Mucosa of stomach (tissue), 1 donor: ENCODE data around the gene RET.

Source experiments
- H3K27me3 ChIP-seq: one replicate; pipeline ENCODE4 v1.7.0; 2013; ENCODE audit warnings: mild to moderate bottlenecking, low read length; ENCODE audit not compliant: control insufficient read depth, insufficient read depth
- H3K36me3 ChIP-seq: one replicate; pipeline ENCODE4 v1.7.0; 2013; ENCODE audit warnings: low read length; ENCODE audit not compliant: control insufficient read depth, insufficient read depth
- H3K4me1 ChIP-seq: one replicate; pipeline ENCODE4 v1.7.0; 2013; ENCODE audit warnings: mild to moderate bottlenecking, low read length; ENCODE audit not compliant: control insufficient read depth, insufficient read depth
- H3K4me3 ChIP-seq: one replicate; pipeline ENCODE4 v1.7.0; 2013; ENCODE audit warnings: low read length
- H3K9ac ChIP-seq: one replicate; pipeline ENCODE4 v1.7.0; 2013; ENCODE audit warnings: mild to moderate bottlenecking, low read length, moderate library complexity
- H3K9me3 ChIP-seq: one replicate; pipeline ENCODE4 v1.7.0; 2013; ENCODE audit warnings: mild to moderate bottlenecking, low read length, moderate library complexity; ENCODE audit not compliant: control insufficient read depth
- donor health status: Pancreatic carcinoma.

The RET gene

DNA sequence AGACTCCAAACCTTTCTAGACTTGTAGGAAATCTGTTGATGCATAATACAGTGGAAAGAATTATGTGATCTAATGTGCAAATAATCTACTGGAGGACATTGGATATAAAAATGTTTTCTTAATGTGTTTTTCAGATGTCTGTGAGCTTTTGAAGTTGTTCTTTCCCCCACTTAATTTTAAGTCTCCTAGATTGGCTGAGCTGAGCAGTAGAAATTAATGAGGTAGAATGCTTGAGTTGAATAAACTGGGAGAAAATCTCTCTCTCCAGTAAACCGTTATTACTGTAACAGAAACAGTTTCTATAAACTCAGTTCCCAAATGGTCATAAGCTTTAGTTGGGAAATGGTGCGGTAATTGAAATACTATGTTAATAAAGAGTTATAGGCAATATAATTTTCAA, 77.0 kb downstream of the RET start:
- no peak overlapping the region for H3K9ac ChIP-seq
- no peak overlapping the region for H3K4me3 ChIP-seq
- H3K9me3 ChIP-seq = no peaks in the 10 kb centered on the region
- no peaks in the 10 kb centered on the region for H3K36me3 ChIP-seq
- no peaks in the 10 kb centered on the region for H3K27me3 ChIP-seq
- H3K4me1 ChIP-seq = no peaks in the 10 kb centered on the region

DNA sequence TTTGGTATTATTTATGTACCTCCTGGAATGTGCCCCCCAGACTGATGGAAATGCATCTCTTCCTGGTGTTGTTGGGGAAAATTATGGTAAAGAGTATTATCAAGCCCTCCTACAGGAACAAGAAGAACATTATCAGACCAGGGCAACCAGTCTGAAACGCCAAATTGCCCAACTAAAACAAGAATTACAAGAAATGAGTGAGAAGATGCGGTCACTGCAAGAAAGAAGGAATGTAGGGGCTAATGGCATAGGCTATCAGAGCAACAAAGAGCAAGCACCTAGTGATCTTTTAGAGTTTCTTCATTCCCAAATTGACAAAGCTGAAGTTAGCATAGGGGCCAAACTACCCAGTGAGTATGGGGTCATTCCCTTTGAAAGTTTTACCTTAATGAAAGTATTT, 78.4 kb downstream of the RET start:
- Histone ChIP-seq H3K27me3 (no peaks in the 10 kb centered on the region), H3K4me3 (no peak overlapping the region), H3K9me3 (no peaks in the 10 kb centered on the region), H3K36me3 (no peaks in the 10 kb centered on the region), H3K9ac (no peak overlapping the region), H3K4me1 (no peaks in the 10 kb centered on the region)

- Histone ChIP-seq H3K9ac (no peak overlapping the region), H3K36me3 (no peaks in the 10 kb centered on the region), H3K4me1 (no peaks in the 10 kb centered on the region), H3K9me3 (no peaks in the 10 kb centered on the region), H3K27me3 (no peaks in the 10 kb centered on the region), H3K4me3 (no peak overlapping the region)
Measured at GRCh38 chr10:43155741-43156140, 78.9 kb downstream of the RET start.

DNA sequence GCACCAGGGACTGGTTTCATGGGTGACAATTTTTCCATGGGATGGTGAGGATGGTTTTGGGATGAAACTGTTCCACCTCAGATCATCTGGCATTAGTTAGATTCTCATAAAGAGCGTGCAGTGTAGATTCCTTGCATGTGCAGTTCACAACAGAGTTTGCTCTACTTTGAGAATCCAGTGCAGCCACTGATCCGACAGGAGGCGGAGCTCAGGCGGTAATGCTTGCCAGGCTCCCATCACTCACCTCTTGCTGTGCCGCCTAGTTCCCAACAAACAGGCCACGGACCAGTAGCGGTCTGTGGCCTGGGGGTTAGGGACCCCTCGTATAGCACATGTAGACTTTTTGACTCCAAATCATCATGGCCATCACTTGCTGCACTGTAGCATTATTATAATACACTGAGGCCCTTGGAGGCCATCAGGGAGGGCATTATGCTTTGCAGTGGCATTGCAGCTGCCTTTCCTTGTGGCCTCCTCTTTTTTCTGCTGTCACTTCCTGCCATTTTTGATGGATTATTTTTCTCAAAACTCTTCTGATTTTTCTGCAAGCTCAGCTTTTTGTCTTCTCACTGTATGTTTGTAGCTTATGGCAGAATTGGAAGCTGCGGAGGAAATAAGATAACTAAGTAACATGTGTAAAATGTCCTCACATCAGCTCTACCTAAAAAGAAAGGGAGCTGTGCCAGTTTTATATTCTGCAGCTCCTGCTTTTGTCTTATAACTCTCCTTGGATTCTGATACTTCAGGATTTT, 79.9 kb downstream of the RET start:
- Histone ChIP-seq H3K27me3 (no peaks in the 10 kb centered on the region), H3K36me3 (no peaks in the 10 kb centered on the region), H3K9me3 (no peaks in the 10 kb centered on the region), H3K4me1 (no peaks in the 10 kb centered on the region), H3K9ac (no peak overlapping the region), H3K4me3 (no peak overlapping the region)

DNA sequence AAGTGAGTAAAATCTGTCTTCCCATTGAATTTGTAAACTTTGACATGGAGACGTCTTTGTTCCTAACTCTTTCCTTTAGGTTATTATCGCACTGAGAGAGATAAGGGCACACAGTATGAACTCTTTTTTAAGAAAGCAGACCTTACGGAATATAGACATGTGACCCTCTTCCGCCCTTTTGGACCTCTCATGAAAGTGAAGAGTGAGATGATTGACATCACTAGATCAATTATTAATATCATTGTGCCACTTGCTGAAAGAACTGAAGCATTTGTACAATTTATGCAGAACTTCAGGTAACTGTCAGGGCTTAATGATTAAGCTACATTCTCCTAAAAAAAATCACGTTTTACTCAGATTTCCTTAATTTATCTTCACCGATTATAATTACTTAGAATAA, 81.8 kb downstream of the RET start:
- Histone ChIP-seq H3K36me3 (no peaks in the 10 kb centered on the region), H3K9me3 (no peaks in the 10 kb centered on the region), H3K4me3 (no peak overlapping the region), H3K27me3 (no peaks in the 10 kb centered on the region), H3K9ac (no peak overlapping the region), H3K4me1 (no peaks in the 10 kb centered on the region)

GRCh38 chr10:43160046-43160920, 83.4 kb downstream of the RET start:
- Histone ChIP-seq H3K27me3 (no peaks in the 10 kb centered on the region), H3K4me3 (no peak overlapping the region), H3K36me3 (no peaks in the 10 kb centered on the region), H3K4me1 (no peaks in the 10 kb centered on the region), H3K9ac (no peak overlapping the region), H3K9me3 (no peaks in the 10 kb centered on the region)

DNA sequence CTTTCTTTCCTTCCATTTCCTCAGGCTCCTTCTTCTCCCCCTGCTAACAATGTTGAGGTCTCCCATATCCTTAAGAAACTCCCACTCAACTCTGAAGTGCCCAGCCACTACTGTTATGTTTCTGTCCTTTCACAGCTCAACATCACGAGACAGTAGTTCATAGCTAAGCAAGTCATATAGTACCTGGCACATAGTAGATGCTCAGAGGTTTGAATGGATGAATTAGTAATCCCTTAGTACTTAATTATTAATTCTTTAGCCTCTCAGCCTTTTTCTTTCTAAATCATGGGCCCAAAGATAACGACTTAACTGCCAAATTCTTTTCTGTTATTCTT, 84.0 kb downstream of the RET start:
- Histone ChIP-seq H3K9ac (no peak overlapping the region), H3K4me1 (no peaks in the 10 kb centered on the region), H3K4me3 (no peak overlapping the region), H3K36me3 (no peaks in the 10 kb centered on the region), H3K27me3 (no peaks in the 10 kb centered on the region), H3K9me3 (no peaks in the 10 kb centered on the region)

DNA sequence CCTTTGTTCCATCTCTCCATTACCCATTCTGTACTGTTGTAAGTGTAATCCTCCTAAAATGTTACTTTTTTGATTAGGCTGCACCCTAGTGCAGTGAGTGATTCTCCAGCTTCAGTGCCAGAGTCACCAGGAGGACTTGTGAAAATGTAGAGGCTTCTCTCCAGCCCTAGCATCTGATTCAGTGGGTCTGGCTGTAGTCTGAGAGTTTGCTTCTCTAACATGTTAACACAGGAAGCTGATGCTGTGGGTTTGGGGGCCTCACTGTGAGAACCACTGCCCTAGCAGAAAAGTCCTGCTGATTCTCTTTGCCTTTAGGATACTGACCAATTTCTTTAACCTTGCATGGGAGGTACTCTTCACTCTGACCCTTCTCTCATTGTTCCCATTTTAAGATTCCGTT, 85.7 kb downstream of the RET start:
- Histone ChIP-seq H3K27me3 (no peaks in the 10 kb centered on the region), H3K4me1 (peaks cover 6% of the 10 kb centered on the region), H3K36me3 (no peaks in the 10 kb centered on the region), H3K4me3 (no peak overlapping the region), H3K9me3 (no peaks in the 10 kb centered on the region), H3K9ac (no peak overlapping the region)

GRCh38 chr10:43166207-43166879, 89.5 kb downstream of the RET start:
- H3K36me3 ChIP-seq = no peaks in the 10 kb centered on the region
- no peaks in the 10 kb centered on the region for H3K9me3 ChIP-seq
- H3K4me1 ChIP-seq = peaks cover 6% of the 10 kb centered on the region
- no peak overlapping the region for H3K9ac ChIP-seq
- H3K4me3 ChIP-seq = no peak overlapping the region
- H3K27me3 ChIP-seq = no peaks in the 10 kb centered on the region

DNA sequence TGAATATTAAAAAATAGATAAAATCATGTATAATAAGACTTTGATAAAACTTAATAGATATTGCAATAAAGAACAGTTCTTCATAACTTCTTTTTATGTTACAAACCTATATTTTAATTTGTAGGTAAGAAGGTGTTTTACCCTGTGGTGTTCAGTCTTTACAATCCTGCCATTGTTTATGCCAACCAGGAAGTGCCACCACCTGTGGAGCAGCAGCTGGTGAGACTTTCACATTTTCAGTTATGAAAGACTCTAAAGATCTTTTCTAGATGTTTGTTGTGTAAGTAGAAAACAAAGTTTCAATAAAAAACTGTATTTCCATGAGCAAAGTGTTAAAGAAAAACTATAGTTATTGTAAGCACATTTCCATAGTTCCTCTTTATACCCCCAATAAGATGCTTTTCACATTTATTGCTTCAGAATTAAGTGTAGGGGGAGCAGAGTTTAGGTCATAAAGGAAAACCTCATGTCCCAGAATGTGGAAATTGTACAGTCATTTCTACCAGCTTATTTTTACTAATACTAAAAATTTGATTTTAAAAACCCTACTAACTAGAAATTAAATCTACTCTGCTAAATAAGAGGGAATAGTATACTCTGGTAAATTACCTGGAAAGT, 90.1 kb downstream of the RET start:
- Histone ChIP-seq H3K4me3 (no peak overlapping the region), H3K36me3 (no peaks in the 10 kb centered on the region), H3K27me3 (no peaks in the 10 kb centered on the region), H3K9me3 (no peaks in the 10 kb centered on the region), H3K4me1 (peaks cover 6% of the 10 kb centered on the region), H3K9ac (no peak overlapping the region)

GRCh38 chr10:43167498-43167889, 90.6 kb downstream of the RET start:
- H3K4me3 ChIP-seq = no peak overlapping the region
- no peaks in the 10 kb centered on the region for H3K27me3 ChIP-seq
- no peak overlapping the region for H3K9ac ChIP-seq
- no peaks in the 10 kb centered on the region for H3K9me3 ChIP-seq
- H3K4me1 ChIP-seq = peaks cover 6% of the 10 kb centered on the region
- no peaks in the 10 kb centered on the region for H3K36me3 ChIP-seq

DNA sequence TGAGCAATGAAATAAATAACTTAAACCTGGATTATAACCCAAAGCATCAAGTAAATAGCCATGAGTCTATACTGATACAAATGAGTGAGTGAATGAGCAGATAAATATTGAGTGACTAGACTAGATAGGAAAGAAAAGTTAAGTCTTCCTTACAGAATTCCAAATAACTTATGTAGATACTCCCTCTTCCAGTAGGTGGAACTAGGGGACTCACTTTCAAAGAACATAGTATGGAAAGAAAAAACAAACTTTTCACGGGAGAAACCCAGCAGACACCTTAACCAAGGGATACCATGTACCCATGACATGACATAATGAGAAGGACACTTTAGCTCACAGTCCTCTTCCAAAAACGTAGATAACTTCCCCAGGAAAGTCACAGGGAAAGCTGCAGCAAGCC, 93.6 kb downstream of the RET start:
- Histone ChIP-seq H3K9ac (no peak overlapping the region), H3K27me3 (no peaks in the 10 kb centered on the region), H3K4me3 (no peak overlapping the region), H3K36me3 (no peaks in the 10 kb centered on the region), H3K9me3 (no peaks in the 10 kb centered on the region), H3K4me1 (peaks cover 6% of the 10 kb centered on the region)
